ENCODE data around the gene LOXL3. TPM values are rescaled to one million over a fixed set of nuclear protein-coding genes. Genes with fewer than 3 reads are reported as not detected.

Gene LOXL3, protein sequence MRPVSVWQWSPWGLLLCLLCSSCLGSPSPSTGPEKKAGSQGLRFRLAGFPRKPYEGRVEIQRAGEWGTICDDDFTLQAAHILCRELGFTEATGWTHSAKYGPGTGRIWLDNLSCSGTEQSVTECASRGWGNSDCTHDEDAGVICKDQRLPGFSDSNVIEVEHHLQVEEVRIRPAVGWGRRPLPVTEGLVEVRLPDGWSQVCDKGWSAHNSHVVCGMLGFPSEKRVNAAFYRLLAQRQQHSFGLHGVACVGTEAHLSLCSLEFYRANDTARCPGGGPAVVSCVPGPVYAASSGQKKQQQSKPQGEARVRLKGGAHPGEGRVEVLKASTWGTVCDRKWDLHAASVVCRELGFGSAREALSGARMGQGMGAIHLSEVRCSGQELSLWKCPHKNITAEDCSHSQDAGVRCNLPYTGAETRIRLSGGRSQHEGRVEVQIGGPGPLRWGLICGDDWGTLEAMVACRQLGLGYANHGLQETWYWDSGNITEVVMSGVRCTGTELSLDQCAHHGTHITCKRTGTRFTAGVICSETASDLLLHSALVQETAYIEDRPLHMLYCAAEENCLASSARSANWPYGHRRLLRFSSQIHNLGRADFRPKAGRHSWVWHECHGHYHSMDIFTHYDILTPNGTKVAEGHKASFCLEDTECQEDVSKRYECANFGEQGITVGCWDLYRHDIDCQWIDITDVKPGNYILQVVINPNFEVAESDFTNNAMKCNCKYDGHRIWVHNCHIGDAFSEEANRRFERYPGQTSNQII
- 1 to 10 TPM; 1.6 to 4.1 (median 3.0) TPM for total RNA-seq

DNA sequence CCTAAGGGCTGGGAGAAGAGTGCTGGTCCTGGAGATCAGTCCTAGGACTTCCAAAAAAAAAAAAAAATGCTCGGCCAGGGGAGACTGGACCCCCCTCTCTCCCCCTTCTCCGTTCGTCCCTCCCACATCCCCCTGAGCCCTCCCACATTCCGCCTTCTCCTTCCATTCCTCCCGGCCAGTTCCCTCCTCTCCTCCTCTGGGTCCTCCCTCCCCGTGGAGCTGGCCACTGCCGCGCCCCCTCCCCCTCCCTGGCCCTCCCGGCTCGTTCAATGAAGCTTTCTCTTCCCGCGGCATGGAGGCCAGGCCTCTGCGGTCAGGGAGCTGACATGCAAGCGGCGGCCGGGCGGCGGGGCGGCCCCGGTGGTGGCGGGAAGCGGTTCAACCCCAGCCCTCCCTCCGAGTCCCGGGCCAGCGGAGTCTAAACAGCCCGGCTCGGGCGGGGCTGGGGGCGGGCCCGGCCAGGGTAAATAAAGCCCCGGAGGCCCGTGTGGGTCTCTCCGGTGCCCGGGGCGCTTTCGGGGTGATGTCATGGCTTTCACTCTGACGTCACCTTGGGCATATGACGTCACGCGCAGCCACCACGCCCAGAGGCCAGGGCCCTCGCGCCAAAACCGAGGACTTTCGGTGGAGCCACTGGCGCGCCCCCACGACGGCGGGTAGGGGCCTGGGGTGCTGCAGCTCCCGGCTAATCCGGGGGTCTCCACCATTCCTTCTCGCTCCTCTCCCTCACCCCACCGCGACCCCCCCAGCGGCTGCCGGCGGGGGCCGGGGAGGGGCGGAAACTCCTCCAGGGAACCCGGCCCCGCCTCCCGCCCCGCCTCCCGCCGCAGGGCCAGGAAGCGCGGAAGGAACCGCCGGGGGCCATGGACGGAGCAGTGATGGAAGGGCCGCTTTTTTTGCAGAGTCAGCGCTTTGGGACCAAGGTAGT lies at the start of gene LOXL3, which contains the start of gene DOK1:
Gene LOXL3 (minus strand): TSS at position 51 of the 928 bp plus-strand sequence. CDS start 1,308 bp downstream, outside the sequence.
Gene DOK1 (plus strand): TSS at position 829 of the 928 bp plus-strand sequence. CDS start 35 bp downstream, at position 864.
- peak; percentile 93 for DNase-seq
- H3K36me3 ChIP-seq, result no peaks in the 10 kb centered on the region
- H3K4me1 ChIP-seq, result peaks cover 11 to 39% (median 27%) of the 10 kb centered on the region in 4 donors
- in situ Hi-C loops (cut with MboI; ENCODE audit: low pct_ligation_motif_present in 1 of 4, low pct_unique_long_range_greater_than_20kb in 1 of 4, low sequenced_read_pairs in 3 of 4) (no loop called here), intact Hi-C loops (cut with DNase I; ENCODE audit: low total_unique reads) (no loop called here)
- H3K27me3 ChIP-seq, result no peaks in the 10 kb centered on the region
- H3K27ac ChIP-seq, result peak within 1 kb of the TSS; percentile 83 to 91 (median 86)
- TF ChIP-seq EP300 (IDR thresholded peaks at IDR 0.05; ENCODE audit: low read depth) (no peak), POLR2A (IDR thresholded peaks at IDR 0.05) (peak; percentile 49), POLR2AphosphoS5 (IDR thresholded peaks at IDR 0.05) (peak; percentile 38 to 64 (median 57))
- TF ChIP-seq, protein P1, sequence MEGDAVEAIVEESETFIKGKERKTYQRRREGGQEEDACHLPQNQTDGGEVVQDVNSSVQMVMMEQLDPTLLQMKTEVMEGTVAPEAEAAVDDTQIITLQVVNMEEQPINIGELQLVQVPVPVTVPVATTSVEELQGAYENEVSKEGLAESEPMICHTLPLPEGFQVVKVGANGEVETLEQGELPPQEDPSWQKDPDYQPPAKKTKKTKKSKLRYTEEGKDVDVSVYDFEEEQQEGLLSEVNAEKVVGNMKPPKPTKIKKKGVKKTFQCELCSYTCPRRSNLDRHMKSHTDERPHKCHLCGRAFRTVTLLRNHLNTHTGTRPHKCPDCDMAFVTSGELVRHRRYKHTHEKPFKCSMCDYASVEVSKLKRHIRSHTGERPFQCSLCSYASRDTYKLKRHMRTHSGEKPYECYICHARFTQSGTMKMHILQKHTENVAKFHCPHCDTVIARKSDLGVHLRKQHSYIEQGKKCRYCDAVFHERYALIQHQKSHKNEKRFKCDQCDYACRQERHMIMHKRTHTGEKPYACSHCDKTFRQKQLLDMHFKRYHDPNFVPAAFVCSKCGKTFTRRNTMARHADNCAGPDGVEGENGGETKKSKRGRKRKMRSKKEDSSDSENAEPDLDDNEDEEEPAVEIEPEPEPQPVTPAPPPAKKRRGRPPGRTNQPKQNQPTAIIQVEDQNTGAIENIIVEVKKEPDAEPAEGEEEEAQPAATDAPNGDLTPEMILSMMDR (IDR thresholded peaks at IDR 0.05), result peak in 1 of 5 experiments; percentile 28
- H3K9me3 ChIP-seq, result no peaks in the 10 kb centered on the region
- peak within 1 kb of the TSS; percentile 44 to 92 (median 68) for H3K4me3 ChIP-seq
- 1 to 7% methylated on average over 7 to 50 of the region's 73 CpGs for WGBS, 2 donors (ENCODE audit: low coverage in 1 of 2)

DNA sequence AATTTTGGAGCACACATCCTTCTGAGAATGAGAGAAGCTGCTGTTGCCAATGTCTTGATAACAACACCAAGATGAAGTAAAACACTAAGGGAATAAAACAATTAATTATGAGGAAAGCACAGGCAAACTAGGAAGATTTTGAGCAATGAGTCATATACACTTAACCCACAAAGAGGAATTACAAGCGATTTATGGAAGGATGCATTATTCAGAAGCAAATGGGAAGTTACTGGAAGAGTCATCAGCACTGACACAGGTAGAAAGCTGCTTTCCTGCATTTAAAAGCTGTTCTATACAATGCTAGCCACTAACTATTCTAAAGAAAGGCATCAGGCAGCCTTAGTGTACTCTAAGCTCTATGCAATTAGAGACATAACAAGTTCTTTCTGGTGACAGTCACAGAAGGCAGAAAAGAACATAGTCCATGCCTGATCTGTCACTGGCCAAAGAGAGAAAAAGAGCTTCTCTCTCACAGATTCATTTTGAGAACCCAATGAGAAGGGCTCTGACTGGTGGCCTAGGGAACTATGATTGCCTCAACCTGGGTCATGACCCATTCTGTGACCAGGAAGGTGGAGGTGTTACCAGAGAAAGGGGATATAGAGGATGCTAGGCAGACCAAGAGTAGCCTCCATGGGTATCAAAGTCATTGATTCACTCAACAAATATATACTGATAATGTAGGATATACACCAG lies 49.0 kb upstream of the LOXL3 start:
- in situ Hi-C loops (cut with MboI; ENCODE audit: low pct_ligation_motif_present in 1 of 4, low pct_unique_long_range_greater_than_20kb in 1 of 4, low sequenced_read_pairs in 3 of 4), result no loop called here
- H3K36me3 ChIP-seq, result no peaks in the 10 kb centered on the region
- H3K27me3 ChIP-seq, result peaks cover 33% of the 10 kb centered on the region
- H3K4me1 ChIP-seq, result no peaks in the 10 kb centered on the region
- no peak overlapping the region for H3K4me3 ChIP-seq
- H3K27ac ChIP-seq, result no peak overlapping the region
- intact Hi-C loops (cut with DNase I; ENCODE audit: low total_unique reads), result no loop called here
- WGBS, 2 donors (ENCODE audit: low coverage in 1 of 2), result 44 to 63% methylated on average over 1 of the region's 1 CpG
- no peak for DNase-seq
- TF ChIP-seq EP300 (IDR thresholded peaks at IDR 0.05; ENCODE audit: low read depth) (no peak), POLR2A (IDR thresholded peaks at IDR 0.05) (no peak), POLR2AphosphoS5 (IDR thresholded peaks at IDR 0.05) (no peak)
- TF ChIP-seq, protein P1 (IDR thresholded peaks at IDR 0.05), result no peak
- no peaks in the 10 kb centered on the region for H3K9me3 ChIP-seq

DNA sequence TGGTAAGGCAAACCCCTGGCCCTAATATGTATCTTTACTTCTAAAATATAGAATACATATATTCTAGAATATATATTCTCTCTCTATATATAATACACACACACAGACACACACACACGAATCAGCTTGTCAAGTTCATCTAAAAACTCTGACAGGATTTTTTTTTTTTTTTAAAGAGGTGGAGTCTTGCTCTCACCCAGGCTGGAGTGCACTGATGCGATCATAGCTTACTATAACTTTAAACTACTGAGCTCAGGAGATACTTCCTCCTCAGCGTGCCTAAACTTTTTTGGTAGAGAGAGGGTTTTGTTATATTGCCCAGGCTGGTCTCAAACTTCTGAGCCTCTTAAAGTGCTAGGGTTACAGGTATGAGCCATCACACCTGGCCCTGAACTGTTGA lies 45.9 kb upstream of the LOXL3 start:
- no peaks in the 10 kb centered on the region for H3K4me1 ChIP-seq
- DNase-seq, result no peak
- intact Hi-C loops (cut with DNase I; ENCODE audit: low total_unique reads) (no loop called here), in situ Hi-C loops (cut with MboI; ENCODE audit: low pct_ligation_motif_present in 1 of 4, low pct_unique_long_range_greater_than_20kb in 1 of 4, low sequenced_read_pairs in 3 of 4) (loop anchor here in 2 of 4 donors (25.0 kb wide), 1 partner anchor 112 kb away; the partner anchor contains the start of genes CCDC142 (in 2 of the 2), LBX2 (in 2 of the 2) and TTC31 (in 2 of the 2))
- no peaks in the 10 kb centered on the region for H3K36me3 ChIP-seq
- TF ChIP-seq, protein P1 (IDR thresholded peaks at IDR 0.05), result no peak
- TF ChIP-seq EP300 (IDR thresholded peaks at IDR 0.05; ENCODE audit: low read depth), result no peak
- no peak for TF ChIP-seq POLR2A (IDR thresholded peaks at IDR 0.05)
- no peak for TF ChIP-seq POLR2AphosphoS5 (IDR thresholded peaks at IDR 0.05)
- no peak overlapping the region for H3K4me3 ChIP-seq
- peaks cover 48% of the 10 kb centered on the region for H3K27me3 ChIP-seq
- H3K9me3 ChIP-seq, result no peaks in the 10 kb centered on the region
- no peak overlapping the region for H3K27ac ChIP-seq
- WGBS, 2 donors (ENCODE audit: low coverage in 1 of 2), result 55 to 62% methylated on average over 3 of the region's 3 CpGs
